Suprapubic skin (tissue), 3 donors: ENCODE measurements around the gene SUN2.

Experiments
- POLR2A ChIP-seq, 2 donors: fragments of 450-650 bp; IDR thresholded peaks; one replicate each; pipeline ENCODE4 v1.6.1; 2017; ENCODE audit warnings: antibody characterized with exemption in 2 of 2, mild to moderate bottlenecking in 2 of 2, moderate library complexity in 2 of 2
- TF ChIP-seq, protein P1 (sequence below), 2 donors: fragments of 200-600 bp in 1 of 2; fragments of 450-650 bp in 1 of 2; sonication (generic) in 1 of 2; IDR thresholded peaks; one replicate each; pipeline ENCODE4 v1.5.1; 2016 to 2019; ENCODE audit warnings: antibody characterized with exemption in 2 of 2, mild to moderate bottlenecking in 1 of 2, moderate library complexity in 1 of 2

GRCh38 chr22:38732251-38732815 is 23.5 kb downstream of the SUN2 start:
- TF ChIP-seq POLR2A (IDR thresholded peaks at IDR 0.05), result no peak
- TF ChIP-seq, protein P1, sequence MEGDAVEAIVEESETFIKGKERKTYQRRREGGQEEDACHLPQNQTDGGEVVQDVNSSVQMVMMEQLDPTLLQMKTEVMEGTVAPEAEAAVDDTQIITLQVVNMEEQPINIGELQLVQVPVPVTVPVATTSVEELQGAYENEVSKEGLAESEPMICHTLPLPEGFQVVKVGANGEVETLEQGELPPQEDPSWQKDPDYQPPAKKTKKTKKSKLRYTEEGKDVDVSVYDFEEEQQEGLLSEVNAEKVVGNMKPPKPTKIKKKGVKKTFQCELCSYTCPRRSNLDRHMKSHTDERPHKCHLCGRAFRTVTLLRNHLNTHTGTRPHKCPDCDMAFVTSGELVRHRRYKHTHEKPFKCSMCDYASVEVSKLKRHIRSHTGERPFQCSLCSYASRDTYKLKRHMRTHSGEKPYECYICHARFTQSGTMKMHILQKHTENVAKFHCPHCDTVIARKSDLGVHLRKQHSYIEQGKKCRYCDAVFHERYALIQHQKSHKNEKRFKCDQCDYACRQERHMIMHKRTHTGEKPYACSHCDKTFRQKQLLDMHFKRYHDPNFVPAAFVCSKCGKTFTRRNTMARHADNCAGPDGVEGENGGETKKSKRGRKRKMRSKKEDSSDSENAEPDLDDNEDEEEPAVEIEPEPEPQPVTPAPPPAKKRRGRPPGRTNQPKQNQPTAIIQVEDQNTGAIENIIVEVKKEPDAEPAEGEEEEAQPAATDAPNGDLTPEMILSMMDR (IDR thresholded peaks at IDR 0.05), result no peak
